ENCODE data around the gene BEST1. TPM values are rescaled to one million over a fixed set of nuclear protein-coding genes. Genes with fewer than 3 reads are reported as not detected.

The BEST1 gene
- total and polyA plus RNA-seq, 2 of the 13 experiments (the other 11 are each of a cell fraction or from before 2014, with no cell fraction given) = 0.09 to 0.65 TPM

DNA sequence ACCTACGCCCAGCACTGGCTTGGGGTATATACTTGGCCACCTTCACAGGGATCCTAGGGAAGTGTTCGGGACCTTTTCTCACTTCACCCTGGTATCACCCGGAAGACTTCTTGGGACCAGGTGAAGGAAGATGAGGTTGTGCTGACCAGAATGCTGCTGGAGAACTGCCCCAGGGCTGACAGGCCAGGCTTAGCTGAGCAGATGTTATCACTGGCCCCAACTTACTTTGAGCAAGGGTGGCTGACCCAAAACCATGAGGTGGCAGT, 12.8 kb downstream of the BEST1 start (continued):
- TF ChIP-seq CSRNP1 (CRISPR knock-in tag; IDR thresholded peaks at IDR 0.05) (0 out of 2 replicates have a peak, but pooled peaks have one; percentile 49), MED1 (CRISPR knock-in tag; IDR thresholded peaks at IDR 0.05) (no peak), ZNF780A (CRISPR knock-in tag; IDR thresholded peaks at IDR 0.05) (no peak), AGO2 (optimal IDR thresholded peaks at IDR 0.05; ENCODE audit: low read depth, low read length) (peak; percentile 65), ZNF12 (CRISPR knock-in tag; IDR thresholded peaks at IDR 0.05) (no peak), KLF13 (CRISPR knock-in tag; IDR thresholded peaks at IDR 0.05) (0 out of 2 replicates have a peak, but pooled peaks have one; percentile 41), TEAD3 (CRISPR knock-in tag; optimal IDR thresholded peaks at IDR 0.05; ENCODE audit: borderline replicate concordance) (no peak), NBN (conservative IDR thresholded peaks at IDR 0.05) (no peak), POLR2AphosphoS2 (IDR thresholded peaks at IDR 0.05; ENCODE audit: low read depth, low read length) (peak; percentile 72; the same call in 1 of the 2 replicates), ZNF34 (CRISPR knock-in tag; IDR thresholded peaks at IDR 0.05; ENCODE audit: borderline replicate concordance) (no peak), ZNF569 (CRISPR knock-in tag; IDR thresholded peaks at IDR 0.05; ENCODE audit: borderline replicate concordance) (no peak), ZNF614 (CRISPR knock-in tag; IDR thresholded peaks at IDR 0.05; ENCODE audit: borderline replicate concordance) (no peak), CAMTA2 (CRISPR knock-in tag; IDR thresholded peaks at IDR 0.05; ENCODE audit: borderline replicate concordance) (no peak), EEA1 (CRISPR knock-in tag; IDR thresholded peaks at IDR 0.05; ENCODE audit: borderline replicate concordance) (no peak), TARDBP (CRISPR knock-in tag; IDR thresholded peaks at IDR 0.05) (0 out of 2 replicates have a peak, but pooled peaks have one; percentile 29), FOXA3 (CRISPR knock-in tag; IDR thresholded peaks at IDR 0.05) (no peak), AGO1 (IDR thresholded peaks at IDR 0.05; ENCODE audit: low read depth, low read length, poor library complexity, severe bottlenecking) (peak; percentile 40), ADNP (CRISPR knock-in tag; IDR thresholded peaks at IDR 0.05) (no peak), CERS6 (CRISPR knock-in tag; IDR thresholded peaks at IDR 0.05) (no peak), RBFOX2 (IDR thresholded peaks at IDR 0.05; ENCODE audit: low read depth, low read length) (peak; percentile 31; the same call in 1 of the 2 replicates), SMARCC2 (IDR thresholded peaks at IDR 0.05) (no peak)
